HepG2 (cell line): ENCODE results near the gene PCIF1. TPM values are rescaled to one million over a fixed set of nuclear protein-coding genes. Genes with fewer than 3 reads are reported as not detected.
A peak's percentile ranks its signal among the peaks of the same experiment; 100 is the strongest.

ENCODE experiments used
- ATF7-NPFF ChIP-seq: sonication (generic); formaldehyde crosslinking; IDR thresholded peaks from 2 replicates; pipeline ENCODE4 v1.8.1; 2023; ENCODE audit warnings: mild to moderate bottlenecking, low read depth, missing genetic modification reagents, moderate library complexity
- HDAC1 ChIP-seq: sonication (generic); formaldehyde crosslinking; IDR thresholded peaks from 2 replicates; pipeline ENCODE4 v1.5.1; 2020; ENCODE audit warnings: mild to moderate bottlenecking, missing genetic modification reagents
- HMG20A ChIP-seq: IDR thresholded peaks from 2 replicates; pipeline ENCODE4 v1.6.1; 2016; ENCODE audit warnings: borderline replicate concordance
- HOXA5 ChIP-seq: sonication (generic); formaldehyde crosslinking; IDR thresholded peaks from 2 replicates; pipeline ENCODE4 v1.4.0; 2020; ENCODE audit warnings: missing genetic modification reagents
- IRX3 ChIP-seq: sonication (generic); formaldehyde crosslinking; IDR thresholded peaks from 2 replicates; pipeline ENCODE4 v1.8.1; 2023; ENCODE audit warnings: mild to moderate bottlenecking, low read depth, missing genetic modification reagents, borderline replicate concordance
- JUN ChIP-seq: sonication (generic); formaldehyde crosslinking; IDR thresholded peaks from 2 replicates; pipeline ENCODE4 v1.4.0; 2020; ENCODE audit warnings: mild to moderate bottlenecking, missing genetic modification reagents
- KDM2A ChIP-seq: sonication (generic); formaldehyde crosslinking; IDR thresholded peaks from 2 replicates; pipeline ENCODE4 v1.4.0; 2020; ENCODE audit warnings: low read depth, missing genetic modification reagents, borderline replicate concordance
- MTA3 ChIP-seq: sonication (generic); formaldehyde crosslinking; IDR thresholded peaks from 2 replicates; pipeline ENCODE4 v1.4.0; 2020; ENCODE audit warnings: missing genetic modification reagents
- NR2F1 ChIP-seq, 2 experiments: fragments of 450-650 bp in 1 of 2; formaldehyde crosslinking in 1 of 2; IDR thresholded peaks; 2 replicates each; pipeline versions ENCODE4 v1.5.0 to v1.6.1; 2016 to 2020; ENCODE audit warnings: mild to moderate bottlenecking in 1 of 2, missing compliant biosample characterization in 1 of 2, missing genetic modification reagents in 1 of 2, moderate library complexity in 1 of 2
- SIN3A ChIP-seq: IDR thresholded peaks from 2 replicates; pipeline ENCODE4 v1.6.1; 2011; ENCODE audit warnings: low read depth, mild to moderate bottlenecking, control low read depth, low read length, borderline replicate concordance
- SRSF9 ChIP-seq: fragments of 200-400 bp; formaldehyde crosslinking; IDR thresholded peaks from 2 replicates; pipeline ENCODE4 v1.6.1; 2018; ENCODE audit warnings: borderline replicate concordance, mild to moderate bottlenecking, low read depth, low read length; ENCODE audit not compliant: insufficient read depth, poor library complexity, severe bottlenecking
- TERF1 ChIP-seq: sonication (generic); formaldehyde crosslinking; IDR thresholded peaks from 2 replicates; pipeline ENCODE4 v1.8.0; 2022; ENCODE audit warnings: mild to moderate bottlenecking, missing genetic modification reagents, moderate library complexity
- THAP7 ChIP-seq: sonication (generic); formaldehyde crosslinking; IDR thresholded peaks from 2 replicates; pipeline ENCODE4 v1.8.1; 2023; ENCODE audit warnings: mild to moderate bottlenecking, missing genetic modification reagents
- TOPORS ChIP-seq: sonication (generic); formaldehyde crosslinking; IDR thresholded peaks from 2 replicates; pipeline ENCODE4 v1.8.0; 2023; ENCODE audit warnings: mild to moderate bottlenecking, missing genetic modification reagents
- ZBTB25 ChIP-seq: IDR thresholded peaks from 2 replicates; pipeline ENCODE4 v1.6.1; 2018; ENCODE audit warnings: missing genetic modification reagents
- ZBTB8A ChIP-seq: sonication (generic); formaldehyde crosslinking; IDR thresholded peaks from 2 replicates; pipeline ENCODE4 v1.4.0; 2020; ENCODE audit warnings: mild to moderate bottlenecking, low read depth, missing genetic modification reagents, borderline replicate concordance
- ZFP1 ChIP-seq: IDR thresholded peaks from 2 replicates; pipeline ENCODE4 v1.6.1; 2016
- ZFP36L1 ChIP-seq: sonication (generic); formaldehyde crosslinking; IDR thresholded peaks from 2 replicates; pipeline ENCODE4 v1.8.0; 2022; ENCODE audit warnings: mild to moderate bottlenecking, missing genetic modification reagents, moderate library complexity
- ZNF207 ChIP-seq: fragments of 450-650 bp; IDR thresholded peaks from 2 replicates; pipeline ENCODE4 v1.6.1; 2016; ENCODE audit warnings: antibody characterized with exemption, borderline replicate concordance
- ZNF263 ChIP-seq: sonication (generic); formaldehyde crosslinking; IDR thresholded peaks from 2 replicates; pipeline ENCODE4 v1.4.0; 2020; ENCODE audit warnings: missing genetic modification reagents
- ZNF354B ChIP-seq: sonication (generic); formaldehyde crosslinking; IDR thresholded peaks from 2 replicates; pipeline ENCODE4 v1.8.0; 2022; ENCODE audit warnings: mild to moderate bottlenecking, missing genetic modification reagents
- ZNF546 ChIP-seq: sonication (generic); formaldehyde crosslinking; conservative IDR thresholded peaks from 2 replicates; pipeline ENCODE4 v1.8.1; 2023; ENCODE audit warnings: mild to moderate bottlenecking, missing genetic modification reagents
- ZNF644 ChIP-seq: IDR thresholded peaks from 2 replicates; pipeline ENCODE4 v1.6.1; 2016; ENCODE audit warnings: low read depth
- ZNF670 ChIP-seq: sonication (generic); formaldehyde crosslinking; IDR thresholded peaks from 2 replicates; pipeline ENCODE4 v1.8.0; 2022; ENCODE audit warnings: mild to moderate bottlenecking, missing genetic modification reagents, borderline replicate concordance
- ZUFSP ChIP-seq: sonication (generic); formaldehyde crosslinking; IDR thresholded peaks from 2 replicates; pipeline ENCODE4 v1.9.0; 2021; ENCODE audit warnings: missing genetic modification reagents, mild to moderate bottlenecking, borderline replicate concordance
- polyA plus RNA-seq, 8 experiments: library from polyadenylated mRNA; depleted of rRNA in 3 of 8; stranded (reverse) in 7 of 8; unstranded in 1 of 8; fragments of >200 nt; fragmentation: Illumina TruSeq in 4 of 8; extraction: Trizol in 4 of 8; gene quantifications; 2 replicates each; pipeline versions ENCODE4 v1.2.1 to v1.2.3, GENCODE V29; 2011 to 2016; ENCODE audit warnings: low read depth in 4 of 8, missing spikeins in 1 of 8, mixed read lengths in 1 of 8; ENCODE audit not compliant: insufficient read depth in 1 of 8
- total RNA-seq, 5 experiments: library from RNA; depleted of rRNA; stranded (reverse); fragments of >200 nt; fragmentation: Illumina TruSeq; extraction: Trizol; gene quantifications; 2 replicates each; pipeline ENCODE4 v1.2.3, GENCODE V29; 2016; ENCODE audit warnings: low read depth in 1 of 5

PCIF1 gene
- total and polyA plus RNA-seq, 2 of the 13 experiments (the other 11 are each of a cell fraction or from before 2014, with no cell fraction given): 20.9 to 24.4 TPM

- TF ChIP-seq TERF1 (CRISPR knock-in tag): no peak
- TF ChIP-seq ZBTB25 (CRISPR knock-in tag): no peak
- TF ChIP-seq KDM2A: peak; percentile 35; the same call in 1 of the 2 replicates
- TF ChIP-seq ZNF207: no peak
- no peak; the same call in 1 of the 2 replicates for TF ChIP-seq THAP7 (CRISPR knock-in tag)
- no peak for TF ChIP-seq ZFP1 (CRISPR knock-in tag)
- TF ChIP-seq HOXA5 (CRISPR knock-in tag): no peak; the same call in 1 of the 2 replicates
- peak in 1 of 2 experiments; percentile 15; a peak in 1 of 4 replicates for TF ChIP-seq NR2F1 (CRISPR knock-in tag; IDR thresholded peaks at IDR 0.05)
- no peak for TF ChIP-seq ZUFSP (CRISPR knock-in tag)
- no peak; the same call in 1 of the 2 replicates for TF ChIP-seq ZNF644 (CRISPR knock-in tag)
- no peak for TF ChIP-seq ZNF354B
- no peak for TF ChIP-seq ATF7-NPFF
- TF ChIP-seq HDAC1 (CRISPR knock-in tag): peak; percentile 71
- TF ChIP-seq ZNF263 (CRISPR knock-in tag): 0 out of 2 replicates have a peak, but pooled peaks have one; percentile 9
- no peak for TF ChIP-seq ZBTB8A (CRISPR knock-in tag)
- TF ChIP-seq ZFP36L1 (CRISPR knock-in tag): peak; percentile 12; the same call in 1 of the 2 replicates
- no peak for TF ChIP-seq ZNF546 (CRISPR knock-in tag)
- no peak for TF ChIP-seq HMG20A (CRISPR knock-in tag)
- TF ChIP-seq MTA3: no peak
- no peak for TF ChIP-seq TOPORS (CRISPR knock-in tag)
- no peak for TF ChIP-seq JUN (CRISPR knock-in tag)
- TF ChIP-seq ZNF670: no peak
- no peak for TF ChIP-seq SIN3A
- TF ChIP-seq SRSF9: no peak
- no peak for TF ChIP-seq IRX3 (CRISPR knock-in tag)
Observed at GRCh38 chr20:45909336-45909808, 25.1 kb upstream of the PCIF1 start (continued).
